Hematopoietic multipotent progenitor cell treated with erythropoietin and hydrocortisone succinate and interleukin-3 and kit ligand, for 17 days (in vitro differentiated cells): ENCODE data around the gene CFHR1.
"Not testable (repeated sequence)": the region's sequence is repeated elsewhere in the genome, so short reads cannot be mapped to it uniquely, and the experiment has no call there.

Source experiments
- DNase-seq: peaks from one replicate; pipeline ENCODE4 v3.0.0-alpha.2; 2015; ENCODE audit warnings: low spot score

Gene CFHR1

DNA sequence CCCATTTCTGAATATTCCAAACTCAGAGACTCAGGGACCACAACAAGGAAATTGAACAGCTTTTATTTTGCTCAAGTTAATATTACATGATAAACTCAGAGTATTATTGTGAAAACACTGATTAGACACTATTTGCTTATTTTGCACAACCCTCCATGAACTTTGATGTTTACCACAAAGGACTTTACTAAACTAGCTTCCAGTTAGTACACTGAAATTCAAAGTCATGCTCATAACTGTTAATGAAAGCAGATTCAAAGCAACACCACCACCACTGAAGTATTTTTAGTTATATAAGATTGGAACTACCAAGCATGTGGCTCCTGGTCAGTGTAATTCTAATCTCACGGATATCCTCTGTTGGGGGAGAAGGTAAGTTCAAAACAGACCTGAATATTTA, at the start of gene CFHR1:
Gene CFHR1 (plus strand): TSS at position 201 of the 400 bp plus-strand sequence. CDS start 114 bp downstream, at position 315.
- DNase-seq, result not testable (repeated sequence)

- not testable (repeated sequence) for DNase-seq
Observed at GRCh38 chr1:196769823-196770222, 49.7 kb upstream of the CFHR1 start.

- DNase-seq, result no peak
Observed at GRCh38 chr1:196773713-196774112, 45.8 kb upstream of the CFHR1 start.

- no peak for DNase-seq
Observed at GRCh38 chr1:196774175-196774574, 45.4 kb upstream of the CFHR1 start.

DNA sequence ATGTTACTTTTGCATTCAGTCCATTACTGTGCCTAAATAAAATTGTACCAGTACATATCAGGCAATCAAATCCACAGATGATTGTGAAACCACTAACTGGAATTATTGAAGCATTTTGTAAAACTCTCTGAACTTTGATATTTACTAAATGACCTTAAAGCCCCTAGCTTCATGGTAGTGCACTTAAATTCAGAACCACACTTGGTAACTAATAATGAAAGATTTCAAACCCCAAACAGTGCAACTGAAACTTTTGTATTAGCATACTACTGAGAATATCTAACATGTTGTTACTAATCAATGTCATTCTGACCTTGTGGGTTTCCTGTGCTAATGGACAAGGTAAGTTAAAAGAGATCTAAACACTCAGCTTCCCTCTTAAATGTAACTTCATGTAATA, 44.9 kb upstream of the CFHR1 start, which contains the start of gene CFHR3:
Gene CFHR3 (plus strand): TSS at position 238 of the 400 bp plus-strand sequence. CDS start 47 bp downstream, at position 285.
- DNase-seq, result no peak

DNA sequence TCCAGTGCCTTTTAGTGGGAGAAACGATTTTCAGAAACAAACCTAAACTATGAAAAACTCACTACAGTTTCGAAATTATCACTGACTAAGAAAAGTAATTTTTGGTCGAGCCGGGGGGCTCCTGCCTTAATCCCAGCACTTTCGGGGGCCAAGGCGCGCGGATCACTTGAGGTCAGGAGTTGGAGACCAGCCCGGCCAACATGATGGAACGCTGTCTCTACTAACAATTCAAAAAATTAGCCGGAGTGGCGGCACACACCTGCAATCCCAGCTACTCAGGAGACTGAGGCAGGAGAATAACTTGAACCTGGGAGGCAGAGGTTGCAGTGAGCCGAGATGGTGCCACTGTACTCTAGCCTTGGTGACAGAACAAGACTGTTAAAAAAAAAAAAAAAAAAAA, 41.9 kb upstream of the CFHR1 start:
- no peak for DNase-seq

- no peak for DNase-seq
Observed at GRCh38 chr1:196779093-196779492, 40.4 kb upstream of the CFHR1 start.

DNA sequence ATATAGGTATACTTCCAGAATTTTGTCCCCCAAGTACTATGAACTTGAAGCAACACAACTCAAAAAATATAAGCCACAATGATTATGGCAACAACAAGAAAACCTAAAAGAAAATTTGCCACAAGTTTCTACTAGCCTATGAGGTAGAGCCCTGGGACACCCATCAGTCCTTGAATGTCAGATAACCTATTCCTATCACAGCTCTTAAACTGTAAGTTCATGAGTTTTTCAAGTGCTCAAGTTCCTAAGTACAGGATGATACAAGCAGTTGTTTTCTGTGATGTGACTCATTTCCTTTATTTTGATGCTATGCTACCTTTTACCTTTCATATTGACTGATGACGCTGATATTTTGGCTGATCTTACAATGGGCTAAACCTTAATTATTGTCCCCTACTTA, 28.3 kb upstream of the CFHR1 start:
- not testable (repeated sequence) for DNase-seq

GRCh38 chr1:196794103-196794502, 25.4 kb upstream of the CFHR1 start:
- DNase-seq, result not testable (repeated sequence)

GRCh38 chr1:196797891-196798290, 21.6 kb upstream of the CFHR1 start:
- DNase-seq, result no peak

- not testable (repeated sequence) for DNase-seq
Observed at GRCh38 chr1:196801920-196802319, 17.6 kb upstream of the CFHR1 start.

GRCh38 chr1:196808529-196809235, 10.8 kb upstream of the CFHR1 start:
- no peak for DNase-seq

GRCh38 chr1:196817442-196817841, 2.1 kb upstream of the CFHR1 start:
- DNase-seq, result not testable (repeated sequence)

GRCh38 chr1:196827860-196828259, 8.3 kb downstream of the CFHR1 start:
- not testable (repeated sequence) for DNase-seq

GRCh38 chr1:196849613-196850492, 30.3 kb downstream of the CFHR1 start:
- DNase-seq, result not testable (repeated sequence)

DNA sequence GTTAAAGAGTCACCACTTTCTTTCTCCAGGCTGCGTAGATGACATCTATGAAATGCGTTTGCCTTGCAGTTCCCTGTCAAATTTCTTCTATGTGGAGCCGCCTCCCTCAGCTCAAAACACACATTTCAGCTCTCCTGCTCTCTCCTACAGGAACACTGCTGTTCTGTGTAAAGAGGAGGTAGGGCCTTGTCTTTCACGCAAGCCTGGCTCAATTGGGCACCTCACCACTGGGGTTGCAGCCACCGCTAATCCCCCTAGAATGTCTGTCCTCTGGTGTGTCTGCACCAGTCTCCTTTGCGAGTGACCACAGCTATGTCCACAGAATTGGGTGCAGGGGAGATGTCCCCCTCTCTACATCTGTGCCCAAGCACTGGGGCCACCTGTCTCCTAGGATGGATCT, 36.5 kb downstream of the CFHR1 start:
- no peak for DNase-seq

GRCh38 chr1:196857188-196857587, 37.7 kb downstream of the CFHR1 start:
- DNase-seq, result no peak

GRCh38 chr1:196858811-196859210, 39.3 kb downstream of the CFHR1 start:
- DNase-seq, result no peak

GRCh38 chr1:196860323-196860884, 40.9 kb downstream of the CFHR1 start:
- DNase-seq, result no peak

GRCh38 chr1:196861429-196861828, 41.9 kb downstream of the CFHR1 start:
- no peak for DNase-seq

DNA sequence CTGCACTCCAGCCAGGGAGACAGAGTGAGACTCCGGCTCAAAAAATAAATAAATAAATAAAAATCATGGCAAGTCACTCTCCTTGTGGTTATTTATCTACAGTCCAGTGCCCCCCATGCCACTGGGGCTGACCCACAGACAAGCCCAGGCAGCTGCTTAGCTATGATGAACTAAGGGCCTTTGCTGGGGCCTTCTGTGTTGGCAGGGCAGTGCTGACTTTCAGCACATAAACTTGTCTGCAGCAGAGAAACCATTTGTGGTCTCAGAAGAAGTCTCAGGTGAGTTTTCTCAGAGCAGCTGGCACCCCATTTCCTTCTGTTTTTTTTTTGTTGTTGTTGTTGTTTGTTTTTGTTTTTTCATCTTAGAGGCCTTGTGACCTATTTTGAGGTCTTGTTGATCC, 47.4 kb downstream of the CFHR1 start:
- no peak for DNase-seq

- no peak for DNase-seq
Observed at GRCh38 chr1:196873385-196873784, 53.9 kb downstream of the CFHR1 start.

DNA sequence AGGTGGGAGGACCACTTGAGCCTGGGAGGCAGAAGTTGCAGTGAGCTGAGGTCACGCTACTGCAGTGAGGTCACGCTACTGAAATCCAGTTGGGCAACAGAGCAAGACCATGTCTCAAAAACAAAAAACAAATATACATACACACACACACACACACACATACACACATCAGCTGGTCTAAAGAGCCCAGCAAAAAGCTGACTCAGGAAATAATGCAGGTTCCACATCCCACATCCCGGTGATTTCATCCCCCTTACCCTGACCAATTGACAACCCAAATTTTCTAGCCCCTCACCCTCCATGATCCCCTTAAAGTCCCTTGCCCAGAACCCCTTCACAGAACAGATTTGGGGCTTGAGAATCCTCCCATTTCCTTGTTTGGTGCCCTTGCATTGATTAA, 56.4 kb downstream of the CFHR1 start:
- no peak for DNase-seq
